Endothelial cell of umbilical vein (primary cell): ENCODE data around the gene CHKB.

Experiments
- EZH2 ChIP-seq: IDR thresholded peaks from 2 replicates; pipeline ENCODE4 v1.6.1; 2012; ENCODE audit warnings: borderline replicate concordance, low read depth, mild to moderate bottlenecking, moderate library complexity, low read length, inconsistent platforms; ENCODE audit not compliant: severe bottlenecking
- FOS ChIP-seq: IDR thresholded peaks from 2 replicates; pipeline ENCODE4 v1.6.1; 2011; ENCODE audit warnings: mild to moderate bottlenecking, low read length, moderate library complexity, borderline replicate concordance; ENCODE audit not compliant: insufficient read depth
- MYC ChIP-seq: IDR thresholded peaks from one replicate; pipeline ENCODE4 v1.6.1; 2011; ENCODE audit warnings: mild to moderate bottlenecking, low read depth, low read length
- POLR2A ChIP-seq: IDR thresholded peaks from 2 replicates; pipeline ENCODE4 v1.6.1; 2012; ENCODE audit warnings: low read depth, mild to moderate bottlenecking, control low read depth, low read length
- POLR2AphosphoS5 ChIP-seq: IDR thresholded peaks from 2 replicates; pipeline ENCODE4 v1.6.1; 2012; ENCODE audit warnings: low read depth, mild to moderate bottlenecking, control low read depth, low read length, moderate library complexity; ENCODE audit not compliant: insufficient read depth
- TF ChIP-seq, protein P1 (sequence below), 2 donors: IDR thresholded peaks; 1 replicate in 1 of 2; 2 replicates in 1 of 2; pipeline ENCODE4 v1.5.1; 2011; ENCODE audit warnings: low read length in 2 of 2, mild to moderate bottlenecking in 2 of 2, moderate library complexity in 2 of 2, control low read depth in 1 of 2, inconsistent platforms in 1 of 2, low read depth in 1 of 2; ENCODE audit not compliant: insufficient read depth in 1 of 2; ENCODE audit errors: extremely low read depth in 1 of 2
- TF ChIP-seq, protein P2 (sequence below): IDR thresholded peaks from 2 replicates; pipeline ENCODE4 v1.6.1; 2011; ENCODE audit not compliant: insufficient read depth, insufficient read length

- no peak for TF ChIP-seq MYC
- no peak for TF ChIP-seq POLR2A
- TF ChIP-seq, protein P1, sequence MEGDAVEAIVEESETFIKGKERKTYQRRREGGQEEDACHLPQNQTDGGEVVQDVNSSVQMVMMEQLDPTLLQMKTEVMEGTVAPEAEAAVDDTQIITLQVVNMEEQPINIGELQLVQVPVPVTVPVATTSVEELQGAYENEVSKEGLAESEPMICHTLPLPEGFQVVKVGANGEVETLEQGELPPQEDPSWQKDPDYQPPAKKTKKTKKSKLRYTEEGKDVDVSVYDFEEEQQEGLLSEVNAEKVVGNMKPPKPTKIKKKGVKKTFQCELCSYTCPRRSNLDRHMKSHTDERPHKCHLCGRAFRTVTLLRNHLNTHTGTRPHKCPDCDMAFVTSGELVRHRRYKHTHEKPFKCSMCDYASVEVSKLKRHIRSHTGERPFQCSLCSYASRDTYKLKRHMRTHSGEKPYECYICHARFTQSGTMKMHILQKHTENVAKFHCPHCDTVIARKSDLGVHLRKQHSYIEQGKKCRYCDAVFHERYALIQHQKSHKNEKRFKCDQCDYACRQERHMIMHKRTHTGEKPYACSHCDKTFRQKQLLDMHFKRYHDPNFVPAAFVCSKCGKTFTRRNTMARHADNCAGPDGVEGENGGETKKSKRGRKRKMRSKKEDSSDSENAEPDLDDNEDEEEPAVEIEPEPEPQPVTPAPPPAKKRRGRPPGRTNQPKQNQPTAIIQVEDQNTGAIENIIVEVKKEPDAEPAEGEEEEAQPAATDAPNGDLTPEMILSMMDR (IDR thresholded peaks at IDR 0.05; ENCODE audit: extremely low read depth in 1 of 2, insufficient read depth in 1 of 2, low read depth in 1 of 2, low read length in 2 of 2), result no peak
- TF ChIP-seq POLR2AphosphoS5, result no peak
- TF ChIP-seq EZH2, result no peak
- TF ChIP-seq, protein P2, sequence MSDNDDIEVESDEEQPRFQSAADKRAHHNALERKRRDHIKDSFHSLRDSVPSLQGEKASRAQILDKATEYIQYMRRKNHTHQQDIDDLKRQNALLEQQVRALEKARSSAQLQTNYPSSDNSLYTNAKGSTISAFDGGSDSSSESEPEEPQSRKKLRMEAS, result no peak
- no peak for TF ChIP-seq FOS
Observed at GRCh38 chr22:50601669-50602337, 19.2 kb upstream of the CHKB start.
